Fibroblast of skin of right quadriceps (primary cell): ENCODE data around the gene PADI3.
A peak's percentile ranks its signal among the peaks of the same experiment; 100 is the strongest.

ENCODE experiments used
- DNase-seq: peaks from one replicate; pipeline ENCODE4 v3.0.0-alpha.2; 2013

PADI3 gene

DNA sequence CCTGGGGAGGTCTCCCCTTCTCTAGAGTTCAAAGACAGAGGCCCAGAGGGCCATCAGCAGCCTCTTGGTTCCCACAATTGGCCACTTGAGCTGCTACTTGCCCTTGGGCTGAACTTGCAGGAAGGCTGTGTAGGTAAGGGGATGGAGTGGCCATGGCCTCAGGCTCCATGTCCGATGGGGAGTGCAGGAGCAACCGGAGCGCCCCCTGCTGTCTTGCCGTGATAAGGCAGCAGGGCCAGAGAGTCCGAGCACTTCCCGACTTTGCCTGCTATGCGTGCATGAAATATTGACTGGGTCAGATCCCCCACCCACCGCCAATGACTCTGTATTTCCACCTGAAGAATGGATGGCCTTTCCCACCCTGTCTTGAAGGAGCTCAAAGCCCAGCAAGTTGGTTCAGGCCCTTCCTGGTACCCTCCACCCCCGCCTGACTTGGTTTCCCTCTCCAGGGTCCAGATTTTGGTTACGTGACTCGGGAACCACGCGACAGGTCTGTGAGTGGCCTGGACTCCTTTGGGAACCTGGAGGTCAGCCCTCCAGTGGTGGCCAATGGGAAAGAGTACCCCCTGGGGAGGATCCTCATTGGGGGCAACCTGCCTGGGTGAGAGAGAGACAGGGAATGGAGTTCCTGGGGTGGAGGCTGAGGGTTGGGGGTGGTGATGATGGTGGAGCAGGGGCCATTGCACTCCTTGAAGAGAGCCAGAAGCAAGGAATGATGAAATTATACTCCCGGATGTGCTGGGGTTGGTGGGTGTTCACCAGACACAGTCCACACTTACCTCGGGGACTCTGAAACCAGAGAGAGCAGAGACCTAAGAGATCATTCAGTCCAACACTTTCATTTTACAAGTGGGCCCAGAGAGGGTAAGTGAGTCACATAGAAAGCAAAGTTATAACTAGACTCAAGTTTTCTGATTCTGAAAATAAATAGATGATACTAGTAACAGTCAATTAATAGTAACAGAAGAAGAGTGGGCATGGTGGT is 25.6 kb downstream of the PADI3 start:
- peak; percentile 39 for DNase-seq

DNA sequence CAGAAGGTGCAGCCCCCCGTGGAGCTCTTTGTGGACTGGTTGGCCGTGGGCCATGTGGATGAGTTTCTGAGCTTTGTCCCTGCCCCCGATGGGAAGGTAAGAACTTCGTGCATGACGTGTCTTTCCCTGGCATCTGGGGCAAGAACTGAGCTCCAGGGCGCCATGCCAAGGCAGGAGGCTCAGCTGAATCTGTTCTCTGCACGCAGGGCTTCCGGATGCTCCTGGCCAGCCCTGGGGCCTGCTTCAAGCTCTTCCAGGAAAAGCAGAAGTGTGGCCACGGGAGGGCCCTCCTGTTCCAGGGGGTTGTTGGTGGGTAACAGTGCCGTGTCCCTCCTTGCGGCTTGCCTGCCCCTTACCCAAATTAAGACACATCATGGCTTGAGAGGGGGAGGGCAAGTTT is 27.7 kb downstream of the PADI3 start:
- DNase-seq: peak; percentile 40

DNA sequence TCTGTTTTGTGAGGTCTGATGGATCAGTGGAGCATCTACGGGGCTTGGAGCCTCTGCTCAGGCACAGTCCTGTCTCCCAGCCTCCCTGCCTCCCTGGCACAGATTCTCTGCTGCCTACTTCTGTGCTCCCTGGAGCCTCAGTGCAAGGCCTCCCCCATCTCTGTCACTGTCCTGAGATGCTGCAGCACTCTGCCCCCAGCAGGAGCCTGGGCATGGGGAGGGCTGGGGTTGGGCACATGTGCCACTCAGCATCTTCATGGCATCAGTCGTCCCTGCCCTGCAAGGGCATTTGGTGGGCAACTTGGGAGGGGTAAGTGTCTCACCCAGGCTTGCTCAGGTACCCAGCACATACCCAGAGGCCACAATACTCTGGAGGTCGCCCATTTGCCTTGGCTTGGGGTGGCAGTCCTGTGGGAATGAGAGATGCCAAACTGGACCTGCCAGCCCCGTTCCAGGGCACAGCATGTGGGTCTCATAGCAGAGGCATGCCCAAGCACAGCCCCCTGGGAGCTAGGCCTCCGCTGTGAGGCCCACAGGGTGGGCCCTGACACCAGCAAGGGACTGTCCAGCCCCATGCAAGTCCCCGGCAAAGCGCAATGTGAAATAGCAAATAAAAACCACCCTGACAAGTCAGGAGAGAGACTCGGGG is 28.7 kb downstream of the PADI3 start:
- no peak for DNase-seq

DNA sequence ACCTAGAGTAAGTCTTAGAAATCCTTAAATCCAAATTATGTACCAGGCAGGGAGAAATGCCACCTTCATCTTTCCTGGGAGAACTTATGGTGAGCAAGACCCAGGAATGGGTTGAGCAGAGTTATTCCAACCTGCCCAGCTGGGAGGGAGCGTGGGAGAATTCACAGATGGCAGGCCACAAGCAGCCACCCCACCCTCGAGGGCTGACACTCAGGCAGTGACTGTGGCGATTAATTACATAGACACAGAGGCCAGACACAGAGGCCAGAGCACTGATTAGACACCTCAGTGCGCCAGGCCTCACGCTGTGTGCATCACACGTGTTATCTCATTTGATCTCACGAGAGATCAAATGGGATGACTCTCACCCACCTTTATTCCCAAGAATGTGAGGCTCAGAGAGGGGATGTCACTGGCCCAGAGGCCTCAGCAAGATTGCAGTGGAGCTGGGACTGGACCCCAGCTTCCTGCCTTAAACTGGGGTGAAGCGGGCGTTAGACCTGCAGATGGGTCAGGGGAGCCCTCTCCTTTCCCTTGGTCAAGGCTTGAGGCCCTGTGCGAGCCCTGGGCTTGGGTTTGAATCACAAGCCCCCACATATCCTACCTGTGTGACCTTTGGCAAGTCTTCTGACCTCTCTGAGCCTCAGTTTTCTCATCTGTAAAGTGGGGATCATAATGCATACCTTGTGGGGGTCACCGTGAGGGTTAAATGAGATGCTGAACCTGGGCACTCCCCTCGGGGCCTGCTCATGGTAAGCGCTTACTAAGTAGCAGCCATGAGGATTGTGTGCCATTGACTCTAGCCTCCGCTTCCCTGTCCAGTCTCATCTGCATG is 30.3 kb downstream of the PADI3 start:
- no peak for DNase-seq

DNA sequence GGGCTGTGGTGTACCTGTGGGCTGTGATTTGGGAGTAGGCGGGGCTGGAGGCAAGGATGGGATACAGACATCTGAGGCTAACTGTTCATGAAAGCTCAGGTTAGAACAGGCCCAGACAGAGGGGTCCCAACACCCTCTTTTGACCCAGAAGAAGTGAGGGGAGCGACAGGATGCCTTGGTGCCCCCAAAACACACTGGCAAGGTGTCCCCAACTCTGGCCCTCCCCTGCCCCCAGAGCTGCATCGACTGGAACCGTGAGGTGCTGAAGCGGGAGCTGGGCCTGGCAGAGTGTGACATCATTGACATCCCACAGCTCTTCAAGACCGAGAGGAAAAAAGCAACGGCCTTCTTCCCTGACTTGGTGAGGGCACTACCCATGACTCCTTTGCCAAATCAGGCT is 31.5 kb downstream of the PADI3 start:
- no peak for DNase-seq

DNA sequence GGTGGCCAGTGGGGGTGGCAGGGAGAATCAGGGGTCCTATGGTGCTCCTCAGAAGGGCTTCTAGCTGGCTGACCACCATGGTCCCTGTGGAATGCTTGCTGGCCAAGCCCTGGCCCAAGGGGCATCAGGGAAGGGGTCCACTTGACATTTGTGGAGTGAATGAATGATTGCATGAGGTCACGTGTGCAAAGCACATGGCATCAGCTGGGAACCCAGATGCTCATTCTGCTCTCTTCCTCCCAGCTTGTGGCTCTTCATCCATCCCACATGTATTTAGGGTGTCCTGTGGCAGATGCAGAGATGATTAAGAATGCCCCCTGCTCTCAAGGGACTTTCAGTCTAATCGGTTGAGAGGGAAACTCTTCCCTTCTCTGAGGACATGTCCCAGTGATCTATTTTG is 32.0 kb downstream of the PADI3 start:
- no peak for DNase-seq

DNA sequence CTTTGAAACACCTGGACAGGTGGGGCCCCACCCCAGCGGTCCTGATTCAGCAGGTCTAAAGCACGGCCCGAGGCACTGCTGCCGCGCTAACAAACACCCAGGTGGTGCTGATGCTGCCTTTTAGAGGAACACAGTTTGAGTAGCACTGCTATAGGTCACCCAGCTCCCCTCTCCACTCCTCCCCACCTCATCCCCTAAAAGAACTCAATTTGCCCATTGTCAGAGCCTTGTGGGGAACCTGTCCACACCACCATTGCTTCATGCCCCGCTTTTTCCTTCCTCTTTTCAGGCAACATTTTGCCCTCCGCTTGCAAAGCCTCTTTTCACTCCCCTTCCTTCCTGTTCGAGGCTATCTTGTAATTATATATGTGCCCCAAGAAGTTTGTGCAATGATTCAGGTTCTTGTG is 32.9 kb downstream of the PADI3 start:
- DNase-seq: no peak

DNA sequence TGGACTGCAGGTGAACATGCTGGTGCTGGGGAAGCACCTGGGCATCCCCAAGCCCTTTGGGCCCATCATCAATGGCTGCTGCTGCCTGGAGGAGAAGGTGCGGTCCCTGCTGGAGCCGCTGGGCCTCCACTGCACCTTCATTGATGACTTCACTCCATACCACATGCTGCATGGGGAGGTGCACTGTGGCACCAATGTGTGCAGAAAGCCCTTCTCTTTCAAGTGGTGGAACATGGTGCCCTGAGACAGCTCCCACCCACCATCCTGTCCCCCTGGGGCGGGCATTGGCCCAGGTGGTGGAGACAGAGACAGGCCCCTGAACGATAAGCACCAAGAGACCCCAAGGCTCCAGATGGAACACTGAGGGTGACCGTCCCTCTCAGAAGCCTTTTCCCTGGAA is 33.9 kb downstream of the PADI3 start:
- DNase-seq: no peak

DNA sequence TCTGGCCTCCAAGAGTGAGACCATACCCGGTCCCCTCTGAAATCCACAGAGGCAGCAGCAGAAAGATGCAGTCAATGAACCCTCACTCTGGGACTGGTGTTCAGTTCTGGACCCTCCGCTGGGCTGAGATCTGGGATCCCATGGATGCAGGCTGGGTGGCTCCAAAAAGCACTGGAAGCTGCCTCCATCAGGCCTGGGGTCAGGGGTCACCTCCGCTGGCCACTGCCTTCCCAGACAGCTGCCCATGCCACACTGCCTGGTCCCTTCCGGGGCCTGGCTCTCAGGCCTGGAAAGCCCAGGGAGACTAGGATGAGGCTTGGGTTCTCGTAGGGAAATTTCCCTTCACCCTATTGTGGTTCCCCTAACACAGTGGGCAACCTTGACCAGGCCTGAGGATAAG is 37.7 kb downstream of the PADI3 start:
- no peak for DNase-seq

DNA sequence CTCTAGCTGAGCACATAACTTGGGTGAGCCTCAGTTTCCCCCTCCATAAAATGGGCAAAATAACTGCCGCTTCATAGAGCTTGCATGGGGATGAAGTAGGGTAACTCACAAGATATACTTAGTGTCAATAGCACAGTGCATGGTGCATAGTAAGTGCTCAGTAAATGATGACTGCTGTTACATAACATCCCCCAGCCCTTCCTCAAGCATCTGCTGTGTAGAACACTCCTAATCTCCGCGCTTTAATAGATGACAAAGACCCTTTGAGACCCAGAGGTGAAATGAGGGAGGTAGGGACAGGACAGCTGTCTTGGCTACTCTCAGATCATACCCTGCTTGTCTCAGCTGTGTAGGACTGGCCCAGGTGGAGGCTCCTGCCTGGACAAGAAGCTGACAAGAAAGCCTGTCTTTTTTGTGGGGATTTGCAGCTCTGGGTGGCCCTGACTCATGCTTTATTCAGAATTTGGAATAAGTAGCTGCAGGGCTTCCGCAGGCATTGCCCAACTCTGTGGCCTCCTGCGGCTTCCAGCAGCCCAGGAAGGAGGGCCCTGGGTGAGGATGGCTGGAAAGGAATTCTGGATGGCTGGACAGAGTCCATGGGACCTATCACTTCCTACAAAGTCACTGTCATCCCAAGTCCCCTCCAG is 38.4 kb downstream of the PADI3 start:
- peak; percentile 76 for DNase-seq

DNA sequence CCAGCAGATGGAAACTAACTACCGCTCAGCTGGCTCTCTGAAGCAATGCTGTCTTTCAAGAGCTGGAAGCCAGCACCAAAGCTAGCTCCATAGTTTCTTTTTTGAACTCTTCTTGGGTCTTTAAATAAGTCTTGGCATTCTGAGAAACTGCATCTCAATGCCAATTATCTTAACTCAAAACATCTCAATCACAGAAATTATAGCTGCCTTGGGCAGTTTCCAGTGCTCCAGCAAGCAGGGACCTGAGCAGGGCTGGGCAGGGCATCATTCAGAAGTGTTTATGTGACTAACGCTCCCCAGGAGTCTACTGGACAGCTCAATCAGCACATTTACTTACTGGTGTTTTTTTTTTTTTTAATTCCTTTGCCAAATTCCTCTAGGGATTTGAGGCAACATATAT is 40.8 kb downstream of the PADI3 start:
- peak; percentile 58 for DNase-seq

DNA sequence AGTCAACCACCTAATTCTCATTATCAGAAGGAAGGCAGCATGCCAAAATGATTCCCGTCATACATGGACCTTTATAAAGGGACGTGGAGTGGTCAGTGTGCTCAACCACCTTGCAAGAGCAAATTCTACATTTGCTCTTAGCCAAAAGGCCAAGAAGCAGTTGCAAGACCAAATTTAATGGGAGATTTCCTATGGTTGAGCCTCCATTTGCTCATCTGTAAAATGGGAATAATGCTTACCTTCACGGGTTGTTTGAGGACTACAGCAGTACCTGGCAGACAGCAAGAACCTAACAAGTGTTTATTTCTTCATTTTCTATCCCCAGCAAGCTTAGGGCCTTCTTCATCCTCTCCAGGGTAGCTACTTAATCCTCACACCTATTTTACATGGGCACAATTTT is 41.7 kb downstream of the PADI3 start:
- no peak for DNase-seq

DNA sequence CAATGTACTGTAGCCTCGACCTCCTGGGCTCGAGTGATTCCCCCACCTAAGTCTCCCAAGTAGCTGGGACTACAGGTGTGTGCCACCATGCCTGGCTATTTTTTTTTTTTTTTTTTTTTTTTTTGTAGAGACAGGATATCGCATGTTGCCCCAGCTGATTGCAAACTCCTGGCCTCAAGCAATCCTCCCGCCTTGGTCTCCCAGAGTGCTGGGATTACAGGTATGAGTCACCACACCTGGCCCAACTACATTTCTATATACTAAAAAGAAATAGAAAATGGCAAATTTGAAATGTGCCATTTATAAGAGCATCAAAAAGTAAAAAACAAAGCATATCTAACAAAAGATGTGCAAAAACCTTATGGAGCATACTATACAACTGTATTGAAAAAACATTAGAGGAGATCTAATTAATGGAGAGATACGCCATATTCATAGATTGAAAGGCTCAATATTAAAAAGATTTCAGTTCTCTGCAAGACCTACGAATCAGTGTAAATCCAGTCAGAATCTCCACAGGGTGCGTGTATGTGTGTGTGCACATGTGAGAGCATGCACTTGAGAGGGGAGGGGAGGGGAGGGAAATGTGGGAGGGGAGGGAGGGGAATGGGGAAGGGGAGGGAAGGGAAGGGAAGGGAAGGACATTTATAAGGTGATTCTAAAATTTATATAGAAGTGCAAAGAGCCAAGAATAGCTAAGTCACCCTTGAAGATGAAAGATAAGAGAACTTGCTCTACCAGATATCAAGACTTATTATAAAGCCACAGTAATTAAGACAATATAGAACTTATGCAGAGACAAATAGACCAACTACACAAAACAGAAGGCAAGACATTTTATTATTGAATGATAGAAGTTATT is 43.6 kb downstream of the PADI3 start:
- no peak for DNase-seq

DNA sequence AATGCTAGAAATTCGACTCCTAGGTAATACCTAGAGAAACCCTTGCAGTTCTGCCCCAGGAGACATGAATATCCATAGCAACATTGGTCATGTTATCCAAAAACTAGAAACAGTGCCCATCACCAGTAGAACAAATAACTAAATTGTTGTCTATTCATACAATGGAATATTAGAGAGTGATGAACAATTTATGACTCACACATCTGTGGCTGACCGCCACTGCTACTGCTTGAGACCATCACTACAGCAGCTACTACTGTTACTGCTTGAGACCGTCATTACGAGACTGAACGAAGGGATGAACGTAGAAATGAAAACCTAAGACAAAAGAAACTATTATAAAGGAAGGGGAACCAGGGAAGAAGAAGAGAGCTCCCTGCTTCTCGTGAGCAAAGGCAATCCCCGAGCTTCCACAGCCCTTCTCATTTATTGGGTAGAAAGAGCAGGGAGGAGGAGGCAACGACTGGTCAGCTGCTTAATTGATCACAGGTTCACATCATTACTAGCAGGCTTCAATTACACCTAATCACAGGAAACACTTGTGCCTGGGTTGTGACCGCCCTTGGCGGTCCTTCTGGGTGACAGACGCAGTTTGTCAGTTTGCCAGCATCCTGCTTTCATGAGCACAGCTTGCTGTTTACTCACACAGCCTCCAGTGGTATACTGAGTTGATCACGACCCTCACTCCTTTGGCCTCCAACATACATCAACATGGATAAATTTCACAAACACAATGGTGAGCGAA is 45.0 kb downstream of the PADI3 start:
- no peak for DNase-seq

DNA sequence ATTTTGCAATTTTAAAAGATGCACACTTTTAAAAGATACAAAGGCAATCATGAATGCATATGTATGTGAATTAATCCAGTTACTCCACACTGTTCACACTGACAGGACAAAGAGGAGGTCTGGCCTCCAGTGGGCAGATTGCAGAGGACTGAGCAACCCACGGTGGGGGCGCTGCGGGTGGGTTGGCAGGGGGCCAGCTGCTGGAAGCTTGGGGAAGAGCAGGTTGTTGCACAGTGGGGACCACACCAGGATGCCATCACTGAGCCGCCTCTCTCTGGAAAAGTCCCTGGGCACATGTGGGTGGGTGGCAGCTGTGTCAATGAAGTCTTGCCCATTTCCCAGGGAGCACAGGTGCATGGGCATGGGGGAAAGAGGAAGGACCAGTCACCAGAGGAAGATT is 46.4 kb downstream of the PADI3 start:
- DNase-seq: no peak

DNA sequence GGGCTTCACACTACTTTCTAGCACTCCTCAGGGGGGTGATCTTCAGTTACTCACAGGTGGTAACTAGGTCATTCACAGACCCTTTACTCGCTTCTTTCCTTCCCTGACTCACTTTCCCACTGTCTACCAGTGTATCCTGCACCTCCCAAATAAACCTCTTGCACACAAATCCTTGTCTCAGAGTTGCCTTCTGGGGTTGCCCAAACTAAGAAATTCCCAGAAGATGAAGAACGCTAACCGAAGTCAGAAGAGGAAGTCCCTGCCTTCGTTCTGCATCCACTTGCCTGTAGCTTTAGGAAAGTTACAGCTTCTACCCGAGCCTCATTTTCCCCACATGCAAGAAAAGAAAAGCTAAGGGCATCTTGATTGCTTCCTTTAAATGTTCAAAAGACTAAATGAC is 47.2 kb downstream of the PADI3 start:
- DNase-seq: no peak

DNA sequence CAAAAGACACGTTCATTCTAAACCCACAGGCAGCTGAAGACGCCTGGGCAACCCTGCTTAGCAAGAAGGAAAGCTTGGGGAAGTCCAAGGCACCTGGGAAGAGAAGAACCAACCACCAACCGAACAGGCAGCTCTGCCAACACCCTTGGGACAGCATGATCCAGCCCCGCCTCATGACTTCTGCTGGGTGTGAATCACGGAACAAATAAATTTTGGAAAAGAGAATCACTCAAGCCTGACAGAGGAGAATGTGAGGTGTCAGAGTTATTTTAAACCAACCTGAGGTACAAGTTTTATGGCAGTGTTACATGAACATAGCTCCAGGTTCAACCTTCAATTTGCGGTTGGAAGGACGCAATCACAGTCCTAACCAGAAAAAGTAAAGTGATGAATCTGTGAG is 49.1 kb downstream of the PADI3 start:
- no peak for DNase-seq

DNA sequence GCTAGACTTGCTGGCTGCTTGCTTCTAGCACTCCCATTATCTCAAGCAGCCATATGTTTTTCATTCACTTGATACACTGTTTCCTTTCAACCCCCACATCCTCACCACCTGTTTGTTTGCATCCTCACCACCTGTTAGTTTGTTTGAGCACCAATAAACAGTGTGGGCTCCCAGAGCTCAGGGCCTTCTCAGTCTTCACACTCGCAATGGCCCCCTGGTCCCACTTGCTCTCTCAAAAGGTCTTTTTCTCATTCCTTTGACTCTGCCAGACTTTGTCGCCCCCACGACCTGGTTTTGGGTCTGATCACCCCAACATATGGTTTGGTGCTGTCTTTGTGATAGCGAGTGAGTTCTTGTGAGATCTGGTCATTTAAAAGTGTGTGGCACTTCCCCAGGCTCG is 52.9 kb downstream of the PADI3 start:
- no peak for DNase-seq

DNA sequence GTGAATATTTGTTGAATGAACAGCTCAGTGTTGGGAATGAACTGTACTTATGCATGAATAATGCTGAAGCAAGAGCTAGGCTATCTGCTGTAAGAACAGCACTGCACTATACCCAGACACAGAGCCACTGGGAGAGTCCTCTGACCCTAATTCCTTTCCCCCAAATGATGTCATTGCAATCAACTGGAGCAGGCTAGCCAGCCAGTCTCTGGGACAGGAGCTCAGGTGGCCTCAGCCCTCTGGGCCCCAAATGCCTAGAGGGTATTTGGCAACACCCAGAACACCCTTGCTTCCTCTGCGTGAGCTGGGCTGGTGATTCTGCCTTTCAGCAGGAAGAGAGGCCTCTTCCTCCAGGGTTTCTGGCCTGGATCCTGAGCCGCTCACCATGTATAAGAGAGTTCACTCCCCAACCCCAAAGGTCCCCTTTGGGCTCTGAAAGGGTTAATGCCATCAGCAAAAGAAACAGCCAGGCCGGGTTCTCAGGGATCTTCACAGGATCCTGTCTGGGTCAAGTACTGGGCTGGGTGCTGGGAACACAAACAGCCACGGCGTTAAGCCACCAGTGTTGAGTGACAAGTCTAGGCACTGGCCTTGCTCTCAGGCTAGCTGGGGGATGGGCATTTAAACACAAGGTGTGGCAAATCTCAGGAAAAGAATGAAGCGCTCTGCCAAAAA is 55.4 kb downstream of the PADI3 start:
- DNase-seq: no peak

DNA sequence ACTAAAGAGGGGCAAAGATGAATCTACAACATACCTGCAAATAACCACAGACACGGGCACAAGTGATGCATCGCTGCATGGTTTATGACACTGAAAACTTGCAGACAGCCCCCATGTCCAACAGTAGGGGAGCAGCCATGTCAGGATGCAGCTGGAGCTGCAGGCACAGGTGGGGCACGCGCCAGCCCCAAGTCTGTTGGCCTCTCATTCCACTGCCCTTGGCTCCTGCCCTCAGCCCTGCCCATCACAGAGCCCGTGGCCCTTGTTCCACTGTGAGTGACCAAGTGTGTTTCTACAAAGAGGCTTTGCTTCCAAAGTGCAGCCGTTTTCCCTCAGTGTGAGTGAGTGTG is 55.9 kb downstream of the PADI3 start:
- DNase-seq: no peak
